IgD-negative memory B cell (primary cell): ENCODE measurements around the gene ITGAV. TPM values are rescaled to one million over a fixed set of nuclear protein-coding genes. Genes with fewer than 3 reads are reported as not detected.
"Not testable (repeated sequence)": the region's sequence is repeated elsewhere in the genome, so short reads cannot be mapped to it uniquely, and the experiment has no call there.

Source experiments
- H3K27ac Mint-ChIP-seq, 3 donors: one replicate each; pipeline ENCODE4 v1.8.0; 2020 to 2022; ENCODE audit warnings: mild to moderate bottlenecking in 3 of 3, mixed read lengths in 3 of 3, moderate library complexity in 1 of 3
- H3K27me3 Mint-ChIP-seq: one replicate; pipeline ENCODE4 v1.8.0; 2021; ENCODE audit warnings: mixed read lengths
- H3K36me3 Mint-ChIP-seq: one replicate; pipeline ENCODE4 v1.8.0; 2020; ENCODE audit warnings: mild to moderate bottlenecking, mixed read lengths
- H3K4me1 Mint-ChIP-seq, 3 donors: one replicate each; pipeline ENCODE4 v1.8.0; 2020 to 2022; ENCODE audit warnings: mixed read lengths in 3 of 3, mild to moderate bottlenecking in 1 of 3
- H3K4me3 Mint-ChIP-seq, 4 donors: one replicate each; pipeline ENCODE4 v1.8.0; 2020 to 2022; ENCODE audit warnings: mild to moderate bottlenecking in 4 of 4, mixed read lengths in 4 of 4, moderate library complexity in 3 of 4
- H3K9me3 Mint-ChIP-seq, 3 donors: one replicate each; pipeline ENCODE4 v1.8.0; 2020 to 2021; ENCODE audit warnings: mixed read lengths in 3 of 3, mild to moderate bottlenecking in 1 of 3
- polyA plus RNA-seq: library from polyadenylated mRNA; unstranded; fragments of 300-500 nt; fragmentation: Illumina TruSeq; gene quantifications from one replicate; pipeline ENCODE4 v1.2.3, GENCODE V29; 2021

ITGAV gene
- polyA plus RNA-seq, 1 donor from 2014 or later: 0.61 TPM

GRCh38 chr2:186561467-186562208, 28.2 kb upstream of the ITGAV start:
- Mint-ChIP-seq H3K4me3 (no peak overlapping the region), H3K36me3 (no peaks in the 10 kb centered on the region), H3K27me3 (no peaks in the 10 kb centered on the region), H3K4me1 (no peaks in the 10 kb centered on the region), H3K9me3 (peaks cover 0 to 4% (median 3%) of the 10 kb centered on the region in 3 donors), H3K27ac (no peak overlapping the region)

GRCh38 chr2:186562209-186562578, 27.7 kb upstream of the ITGAV start:
- H3K9me3 Mint-ChIP-seq: peaks cover 0 to 4% (median 3%) of the 10 kb centered on the region in 3 donors
- H3K4me3 Mint-ChIP-seq: no peak overlapping the region
- no peaks in the 10 kb centered on the region for H3K36me3 Mint-ChIP-seq
- no peaks in the 10 kb centered on the region for H3K27me3 Mint-ChIP-seq
- no peaks in the 10 kb centered on the region for H3K4me1 Mint-ChIP-seq
- H3K27ac Mint-ChIP-seq: no peak overlapping the region

GRCh38 chr2:186568600-186568999, 21.3 kb upstream of the ITGAV start:
- H3K9me3 Mint-ChIP-seq, H3K4me3 Mint-ChIP-seq, H3K4me1 Mint-ChIP-seq, H3K27me3 Mint-ChIP-seq, H3K36me3 Mint-ChIP-seq, H3K27ac Mint-ChIP-seq: not testable (repeated sequence)

- H3K4me3 Mint-ChIP-seq, H3K27ac Mint-ChIP-seq, H3K27me3 Mint-ChIP-seq, H3K36me3 Mint-ChIP-seq, H3K9me3 Mint-ChIP-seq, H3K4me1 Mint-ChIP-seq: not testable (repeated sequence)
Observed at GRCh38 chr2:186569127-186569526, 20.7 kb upstream of the ITGAV start.

GRCh38 chr2:186569897-186570296, 20.0 kb upstream of the ITGAV start:
- Mint-ChIP-seq H3K4me1 (no peaks in the 10 kb centered on the region), H3K9me3 (peaks cover 0 to 4% (median 0%) of the 10 kb centered on the region in 3 donors), H3K27ac (no peak overlapping the region), H3K4me3 (no peak overlapping the region), H3K36me3 (no peaks in the 10 kb centered on the region), H3K27me3 (no peaks in the 10 kb centered on the region)

- no peak overlapping the region for H3K27ac Mint-ChIP-seq
Observed at GRCh38 chr2:186570604-186571003, 19.3 kb upstream of the ITGAV start.

GRCh38 chr2:186572705-186573104, 17.2 kb upstream of the ITGAV start:
- H3K27me3 Mint-ChIP-seq: no peaks in the 10 kb centered on the region
- no peaks in the 10 kb centered on the region for H3K36me3 Mint-ChIP-seq
- H3K27ac Mint-ChIP-seq: no peak overlapping the region
- H3K4me1 Mint-ChIP-seq: no peaks in the 10 kb centered on the region
- no peak overlapping the region for H3K4me3 Mint-ChIP-seq
- peaks cover 0 to 4% (median 0%) of the 10 kb centered on the region in 3 donors for H3K9me3 Mint-ChIP-seq

More at GRCh38 chr2:186570604-186571003, 19.3 kb upstream of the ITGAV start:
- Mint-ChIP-seq H3K4me3 (no peak overlapping the region), H3K9me3 (peaks cover 0 to 4% (median 0%) of the 10 kb centered on the region in 3 donors), H3K4me1 (no peaks in the 10 kb centered on the region), H3K27me3 (no peaks in the 10 kb centered on the region), H3K36me3 (no peaks in the 10 kb centered on the region)

GRCh38 chr2:186573531-186573930, 16.3 kb upstream of the ITGAV start:
- Mint-ChIP-seq H3K27me3 (no peaks in the 10 kb centered on the region), H3K27ac (no peak overlapping the region), H3K4me3 (no peak overlapping the region), H3K4me1 (no peaks in the 10 kb centered on the region), H3K36me3 (no peaks in the 10 kb centered on the region), H3K9me3 (peaks cover 0 to 4% (median 0%) of the 10 kb centered on the region in 3 donors)

GRCh38 chr2:186575302-186575701, 14.6 kb upstream of the ITGAV start:
- no peaks in the 10 kb centered on the region for H3K9me3 Mint-ChIP-seq
- no peak overlapping the region for H3K4me3 Mint-ChIP-seq
- no peaks in the 10 kb centered on the region for H3K4me1 Mint-ChIP-seq
- no peaks in the 10 kb centered on the region for H3K36me3 Mint-ChIP-seq
- no peak overlapping the region for H3K27ac Mint-ChIP-seq
- no peaks in the 10 kb centered on the region for H3K27me3 Mint-ChIP-seq

- Mint-ChIP-seq H3K4me3 (no peak overlapping the region), H3K36me3 (no peaks in the 10 kb centered on the region), H3K4me1 (no peaks in the 10 kb centered on the region), H3K27me3 (no peaks in the 10 kb centered on the region), H3K27ac (no peak overlapping the region), H3K9me3 (no peaks in the 10 kb centered on the region)
Observed at GRCh38 chr2:186575856-186576255, 14.0 kb upstream of the ITGAV start.

GRCh38 chr2:186576614-186577013, 13.2 kb upstream of the ITGAV start:
- Mint-ChIP-seq H3K27ac (no peak overlapping the region), H3K27me3 (no peaks in the 10 kb centered on the region), H3K36me3 (no peaks in the 10 kb centered on the region), H3K9me3 (no peaks in the 10 kb centered on the region), H3K4me1 (no peaks in the 10 kb centered on the region), H3K4me3 (no peak overlapping the region)

- H3K27me3 Mint-ChIP-seq: peaks cover 7% of the 10 kb centered on the region
- H3K9me3 Mint-ChIP-seq: no peaks in the 10 kb centered on the region
- no peaks in the 10 kb centered on the region for H3K4me1 Mint-ChIP-seq
- H3K4me3 Mint-ChIP-seq: no peak overlapping the region
- H3K36me3 Mint-ChIP-seq: peaks cover 5% of the 10 kb centered on the region
- H3K27ac Mint-ChIP-seq: no peak overlapping the region
Observed at GRCh38 chr2:186582698-186583097, 7.2 kb upstream of the ITGAV start.

- Mint-ChIP-seq H3K9me3 (no peaks in the 10 kb centered on the region), H3K27me3 (peaks cover 7% of the 10 kb centered on the region), H3K4me3 (no peak overlapping the region), H3K27ac (no peak overlapping the region), H3K4me1 (peaks cover 0 to 4% (median 2%) of the 10 kb centered on the region in 3 donors), H3K36me3 (peaks cover 6% of the 10 kb centered on the region)
Observed at GRCh38 chr2:186584053-186584452, 5.8 kb upstream of the ITGAV start.

GRCh38 chr2:186588421-186588820, 1.4 kb upstream of the ITGAV start:
- Mint-ChIP-seq H3K27ac (no peak overlapping the region), H3K4me3 (peak overlapping the region in 1 of 4 donors; percentile 84), H3K36me3 (peaks cover 6% of the 10 kb centered on the region), H3K27me3 (peaks cover 7% of the 10 kb centered on the region), H3K9me3 (no peaks in the 10 kb centered on the region), H3K4me1 (peaks cover 5 to 20% (median 7%) of the 10 kb centered on the region in 3 donors)

- H3K9me3 Mint-ChIP-seq: no peaks in the 10 kb centered on the region
- peaks cover 6% of the 10 kb centered on the region for H3K36me3 Mint-ChIP-seq
- peaks cover 5 to 21% (median 7%) of the 10 kb centered on the region in 3 donors for H3K4me1 Mint-ChIP-seq
- H3K27me3 Mint-ChIP-seq: peaks cover 7% of the 10 kb centered on the region
- H3K27ac Mint-ChIP-seq: peak overlapping the region in 2 of 3 donors; percentile 24 to 58
- H3K4me3 Mint-ChIP-seq: peak overlapping the region; percentile 84 to 92 (median 86)
Observed at GRCh38 chr2:186588940-186589611, 780 bp upstream of the ITGAV start.

GRCh38 chr2:186590350-186590758, 498 bp downstream of the ITGAV start:
- H3K4me3 Mint-ChIP-seq: peak overlapping the region; percentile 84 to 92 (median 86)
- peaks cover 5% of the 10 kb centered on the region for H3K27me3 Mint-ChIP-seq
- H3K36me3 Mint-ChIP-seq: peaks cover 4% of the 10 kb centered on the region
- H3K27ac Mint-ChIP-seq: peak overlapping the region in 2 of 3 donors; percentile 0 to 9
- no peaks in the 10 kb centered on the region for H3K9me3 Mint-ChIP-seq
- peaks cover 5 to 24% (median 7%) of the 10 kb centered on the region in 3 donors for H3K4me1 Mint-ChIP-seq
